Activated naive CD4-positive, alpha-beta T cell treated with anti-CD3 and anti-CD28 coated beads, Interleukin-2, amount 10 ng/mL, durations not matched to agents 7 days and 5 days (primary cell): Measurements from ENCODE around the gene IQCH.
"Not testable (repeated sequence)": the region's sequence is repeated elsewhere in the genome, so short reads cannot be mapped to it uniquely, and the experiment has no call there.

ENCODE experiments used
- CTCF ChIA-PET: fragments of 350-600 bp; sonication (Branson Sonifier 250); formaldehyde crosslinking; loops from one replicate; lab custom pipeline; 2021; ENCODE audit warnings: antibody characterized with exemption; lab: Charles Lee
- DNase-seq: peaks from one replicate; pipeline ENCODE4 v3.0.0-alpha.2; 2020
- H3K27ac Mint-ChIP-seq: one replicate; pipeline ENCODE4 v1.8.0; 2021; ENCODE audit warnings: mild to moderate bottlenecking, moderate library complexity, mixed read lengths
- H3K27me3 Mint-ChIP-seq: one replicate; pipeline ENCODE4 v1.8.0; 2021; ENCODE audit warnings: mild to moderate bottlenecking, mixed read lengths
- H3K36me3 Mint-ChIP-seq: one replicate; pipeline ENCODE4 v1.8.0; 2021; ENCODE audit warnings: mixed read lengths
- H3K4me1 Mint-ChIP-seq: one replicate; pipeline ENCODE4 v1.8.0; 2021; ENCODE audit warnings: mixed read lengths
- H3K4me3 Mint-ChIP-seq: one replicate; pipeline ENCODE4 v1.8.0; 2021; ENCODE audit warnings: mild to moderate bottlenecking, moderate library complexity, mixed read lengths
- H3K9me3 Mint-ChIP-seq: one replicate; pipeline ENCODE4 v1.8.0; 2021; ENCODE audit warnings: mixed read lengths

Gene IQCH

GRCh38 chr15:67413770-67414390 is 159.3 kb downstream of the IQCH start:
- DNase-seq, result no peak
- CTCF ChIA-PET, result interaction anchor here (1.5 kb wide), 1 partner anchor 43 kb away, joined by 3 read pairs; no protein-coding TSS in a partner anchor
- Mint-ChIP-seq H3K36me3 (no peaks in the 10 kb centered on the region), H3K4me3 (no peak overlapping the region), H3K9me3 (no peaks in the 10 kb centered on the region), H3K27me3 (no peaks in the 10 kb centered on the region), H3K4me1 (peaks cover 2% of the 10 kb centered on the region), H3K27ac (no peak overlapping the region)

DNA sequence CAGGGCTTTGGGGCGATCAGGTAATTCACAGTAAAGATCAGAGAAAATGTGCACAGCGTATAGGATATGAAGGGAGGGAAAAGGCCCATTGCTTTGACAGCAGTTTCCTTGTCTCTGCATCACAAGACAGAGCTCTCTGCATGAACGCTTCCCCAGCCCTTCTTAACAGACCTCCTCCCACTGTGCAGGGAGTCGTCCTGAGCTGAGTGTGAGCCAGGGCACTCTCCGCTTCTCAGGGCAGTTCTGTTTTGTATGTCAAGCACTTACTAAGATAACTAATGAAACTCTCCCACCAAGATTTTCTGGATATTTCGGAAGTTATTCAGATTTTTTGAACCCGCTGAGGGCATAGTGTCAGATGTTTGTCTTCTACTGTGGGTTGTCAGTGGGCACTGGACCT is 160.6 kb downstream of the IQCH start:
- Mint-ChIP-seq H3K4me3 (no peak overlapping the region), H3K4me1 (peaks cover 2% of the 10 kb centered on the region), H3K9me3 (no peaks in the 10 kb centered on the region), H3K36me3 (no peaks in the 10 kb centered on the region), H3K27ac (no peak overlapping the region), H3K27me3 (no peaks in the 10 kb centered on the region)
- DNase-seq, result no peak
- CTCF ChIA-PET, result interaction anchor here (1.4 kb wide), 1 partner anchor 29 kb away, joined by 3 read pairs; no protein-coding TSS in a partner anchor

DNA sequence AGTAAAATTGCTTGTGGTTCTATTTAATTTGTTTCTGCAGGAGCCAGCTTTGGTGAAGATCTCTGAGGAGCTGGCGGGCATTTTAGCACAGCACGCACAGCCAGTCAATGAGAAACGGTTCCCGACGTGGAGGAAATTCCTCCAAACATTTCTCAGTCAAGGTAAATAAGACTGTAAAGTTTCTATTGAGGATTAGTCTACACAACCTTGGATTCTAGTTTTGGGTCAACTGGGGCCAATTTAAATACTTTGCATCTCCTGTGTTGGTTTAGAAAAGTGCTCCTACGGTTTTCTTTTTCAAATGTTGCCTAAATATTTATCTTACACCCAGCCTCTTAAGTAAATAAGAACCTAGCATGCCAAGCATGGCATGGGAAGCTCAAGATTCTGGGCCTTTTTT is 162.3 kb downstream of the IQCH start:
- Mint-ChIP-seq H3K4me3 (no peak overlapping the region), H3K36me3 (no peaks in the 10 kb centered on the region)

DNA sequence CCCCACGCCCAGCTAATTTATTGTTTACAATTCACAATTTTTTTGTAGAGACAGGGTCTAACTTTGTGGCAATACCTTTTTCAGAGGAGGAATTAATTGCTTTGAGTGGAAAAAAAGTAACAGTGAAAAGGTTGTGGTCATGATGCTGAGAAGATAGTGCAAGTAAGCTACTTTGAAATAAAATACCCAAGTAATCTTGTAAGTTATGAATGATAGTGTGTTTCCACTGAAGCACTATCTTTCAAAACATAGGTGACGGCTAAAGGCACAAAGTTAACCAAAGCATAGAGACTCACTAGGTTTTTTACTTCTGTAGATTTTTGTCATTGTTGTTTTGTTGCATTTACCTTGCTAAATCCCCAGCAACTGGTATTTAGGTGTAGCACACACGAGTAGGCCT is 165.1 kb downstream of the IQCH start:
- Mint-ChIP-seq H3K9me3 (no peaks in the 10 kb centered on the region), H3K4me3 (no peak overlapping the region)
- CTCF ChIA-PET, result no interaction called here

More for the DNA sequence above, 162.3 kb downstream of the IQCH start:
- H3K9me3 Mint-ChIP-seq, result no peaks in the 10 kb centered on the region
- no peak overlapping the region for H3K27ac Mint-ChIP-seq
- no peaks in the 10 kb centered on the region for H3K4me1 Mint-ChIP-seq
- DNase-seq, result no peak
- CTCF ChIA-PET, result no interaction called here
- H3K27me3 Mint-ChIP-seq, result no peaks in the 10 kb centered on the region

DNA sequence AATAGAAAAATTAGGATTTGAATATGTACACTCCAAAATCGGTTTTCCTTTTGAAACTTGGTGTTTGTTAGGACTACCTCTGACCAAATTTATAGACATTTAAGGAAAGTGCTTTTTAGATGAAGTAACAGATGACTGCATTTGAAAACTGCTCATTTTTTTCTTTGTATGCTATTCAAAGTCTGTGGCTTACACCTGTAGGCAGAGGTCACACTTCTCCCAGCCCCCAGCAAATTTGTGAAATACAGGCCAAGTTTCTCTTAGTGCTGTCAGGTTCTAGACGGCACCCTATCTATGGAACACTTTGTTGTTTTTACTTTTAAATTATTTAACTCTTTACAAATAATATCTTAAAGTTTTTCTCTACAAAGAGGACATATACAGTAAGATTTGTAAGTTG is 165.6 kb downstream of the IQCH start:
- no peaks in the 10 kb centered on the region for H3K36me3 Mint-ChIP-seq
- no peaks in the 10 kb centered on the region for H3K9me3 Mint-ChIP-seq
- H3K27ac Mint-ChIP-seq, result no peak overlapping the region
- no peak overlapping the region for H3K4me3 Mint-ChIP-seq
- CTCF ChIA-PET, result interaction anchor here (1.3 kb wide), 1 partner anchor 13 kb away, joined by 3 read pairs; no protein-coding TSS in a partner anchor
- no peaks in the 10 kb centered on the region for H3K4me1 Mint-ChIP-seq
- no peak for DNase-seq
- no peaks in the 10 kb centered on the region for H3K27me3 Mint-ChIP-seq

More for the DNA sequence above, 165.1 kb downstream of the IQCH start:
- Mint-ChIP-seq H3K27me3 (no peaks in the 10 kb centered on the region), H3K27ac (no peak overlapping the region), H3K36me3 (no peaks in the 10 kb centered on the region), H3K4me1 (no peaks in the 10 kb centered on the region)
- no peak for DNase-seq

- DNase-seq, result no peak
- no peaks in the 10 kb centered on the region for H3K27me3 Mint-ChIP-seq
- no peaks in the 10 kb centered on the region for H3K9me3 Mint-ChIP-seq
- no peak overlapping the region for H3K4me3 Mint-ChIP-seq
- H3K27ac Mint-ChIP-seq, result no peak overlapping the region
- H3K36me3 Mint-ChIP-seq, result no peaks in the 10 kb centered on the region
- CTCF ChIA-PET, result interaction anchor here (1.3 to 2.9 kb wide), 2 partner anchors 12 to 14 kb away, joined by 3 to 8 read pairs; no protein-coding TSS in a partner anchor
- H3K4me1 Mint-ChIP-seq, result no peaks in the 10 kb centered on the region
Observed at GRCh38 chr15:67421105-67421504, 166.5 kb downstream of the IQCH start.

DNA sequence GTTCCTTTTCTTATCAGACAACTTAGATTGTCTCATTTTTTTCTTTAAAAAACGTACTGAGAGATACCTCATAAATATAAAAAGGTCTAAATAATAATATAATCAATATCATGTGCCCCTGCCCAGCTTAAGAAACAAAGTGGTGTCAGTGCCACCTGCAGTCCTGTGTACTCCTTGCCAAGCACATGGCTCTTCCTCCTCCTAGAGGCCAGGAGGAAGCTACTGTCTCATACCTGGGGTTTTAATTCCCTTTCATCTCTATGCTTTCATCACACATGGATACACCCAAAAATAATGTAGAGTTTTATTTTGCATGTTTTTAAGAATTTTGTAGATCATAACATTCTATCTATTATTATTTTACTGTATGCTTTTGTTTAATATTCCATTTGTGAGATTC is 167.7 kb downstream of the IQCH start:
- Mint-ChIP-seq H3K4me1 (no peaks in the 10 kb centered on the region), H3K27me3 (no peaks in the 10 kb centered on the region), H3K36me3 (no peaks in the 10 kb centered on the region), H3K27ac (no peak overlapping the region), H3K4me3 (no peak overlapping the region), H3K9me3 (no peaks in the 10 kb centered on the region)
- CTCF ChIA-PET, result interaction anchor here (2.9 kb wide), 1 partner anchor 11 kb away, joined by 8 read pairs; no protein-coding TSS in a partner anchor
- no peak for DNase-seq

GRCh38 chr15:67433495-67434099 is 179.0 kb downstream of the IQCH start:
- CTCF ChIA-PET, result interaction anchor here (0.8 to 3.7 kb wide), 10 partner anchors 9 to 489 kb away, joined by 3 to 35 read pairs (median 4); no protein-coding TSS in a partner anchor
- peak; percentile 35 for DNase-seq
- Mint-ChIP-seq H3K27ac (no peak overlapping the region), H3K4me1 (no peaks in the 10 kb centered on the region), H3K27me3 (no peaks in the 10 kb centered on the region), H3K9me3 (no peaks in the 10 kb centered on the region), H3K36me3 (no peaks in the 10 kb centered on the region), H3K4me3 (no peak overlapping the region)

DNA sequence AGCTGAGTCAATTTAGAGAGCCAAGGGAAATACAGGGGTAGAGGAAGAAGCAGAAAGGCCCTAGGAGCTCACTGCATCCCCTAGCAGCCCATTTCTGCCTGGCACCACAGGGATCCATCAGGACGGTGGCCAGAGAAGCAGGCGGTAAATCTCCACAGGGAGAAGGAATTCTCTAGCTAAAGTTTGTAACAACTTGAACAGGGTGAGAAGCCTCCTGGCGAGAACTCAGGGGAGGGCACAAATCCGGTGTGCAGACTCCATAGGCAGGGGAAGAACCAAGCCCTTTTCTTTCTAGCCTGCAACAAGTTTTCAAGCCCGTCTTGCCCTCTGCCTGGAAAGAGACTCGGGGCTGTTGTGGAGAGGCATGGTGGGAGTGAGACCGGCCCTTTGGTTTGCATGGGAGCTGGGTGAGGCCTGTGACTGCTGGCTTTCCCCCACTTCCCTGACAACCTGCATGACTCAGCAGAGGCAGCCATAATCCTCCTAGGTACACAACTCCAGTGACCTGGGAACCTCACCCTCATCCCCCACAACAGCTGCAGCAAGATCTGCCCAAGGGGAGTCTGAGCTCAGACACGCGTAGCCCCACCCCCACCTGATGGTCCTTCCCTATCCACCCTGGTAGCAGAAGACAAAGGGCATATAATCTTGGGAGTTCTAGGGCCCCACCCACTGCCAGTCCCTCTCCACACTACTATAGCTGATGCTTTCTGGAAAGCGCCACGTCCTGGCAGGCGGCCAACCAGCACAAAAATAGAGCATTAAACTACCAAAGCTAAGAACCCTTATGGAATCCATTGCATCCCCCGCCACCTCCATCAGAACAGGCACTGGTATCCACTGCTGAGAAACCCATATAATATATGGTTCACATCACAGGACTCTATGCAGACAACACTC is 182.0 kb downstream of the IQCH start:
- H3K27ac Mint-ChIP-seq, H3K4me3 Mint-ChIP-seq, H3K36me3 Mint-ChIP-seq, H3K4me1 Mint-ChIP-seq, DNase-seq, H3K9me3 Mint-ChIP-seq, H3K27me3 Mint-ChIP-seq: not testable (repeated sequence)
- CTCF ChIA-PET, result interaction anchor here (0.5 to 0.9 kb wide), 3 partner anchors 82 to 490 kb away, joined by 3 to 4 read pairs (median 3); no protein-coding TSS in a partner anchor

DNA sequence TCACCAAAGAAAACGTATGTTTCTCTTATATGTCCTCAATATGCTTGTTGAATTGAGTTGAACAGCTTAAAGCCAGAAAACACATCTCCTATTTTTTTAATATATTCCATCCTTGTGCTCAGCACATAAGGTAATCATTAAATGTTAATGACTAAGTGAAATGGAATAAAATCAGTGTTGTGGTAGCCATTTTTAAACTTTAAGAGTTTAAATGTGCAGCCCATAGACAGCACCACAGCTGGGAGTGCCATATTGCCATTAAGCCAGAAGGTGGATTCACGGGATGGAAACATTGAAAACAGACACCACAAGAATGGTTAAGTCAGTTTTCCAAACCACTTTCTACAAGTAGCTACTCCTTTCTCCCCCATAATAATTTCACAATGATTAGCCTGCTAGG is 189.5 kb downstream of the IQCH start:
- Mint-ChIP-seq H3K4me1 (no peaks in the 10 kb centered on the region), H3K27ac (no peak overlapping the region), H3K36me3 (no peaks in the 10 kb centered on the region), H3K9me3 (no peaks in the 10 kb centered on the region), H3K4me3 (no peak overlapping the region), H3K27me3 (peaks cover 11% of the 10 kb centered on the region)
- DNase-seq, result no peak
- CTCF ChIA-PET, result interaction anchor here (1.4 to 1.7 kb wide), 3 partner anchors 11 to 29 kb away, joined by 3 to 6 read pairs (median 6); no protein-coding TSS in a partner anchor

DNA sequence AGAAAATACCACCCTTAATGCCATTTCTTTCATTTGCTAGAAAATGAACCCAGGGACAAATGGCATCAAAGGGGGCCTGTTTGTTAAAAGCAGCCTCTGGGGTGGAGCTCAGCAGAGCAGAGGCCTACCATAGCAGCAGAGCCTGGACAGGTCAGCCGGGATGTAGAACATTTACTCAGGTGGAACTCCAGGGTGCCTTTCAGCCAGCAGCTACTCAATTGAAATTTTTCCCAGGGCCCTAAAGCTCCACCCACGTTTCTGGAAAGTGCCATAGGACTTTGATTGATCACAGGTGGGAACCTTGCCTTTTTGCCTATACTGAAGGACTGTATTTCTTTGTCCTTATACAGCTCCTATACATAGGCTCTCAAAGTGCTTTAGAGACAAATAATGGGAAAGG is 191.9 kb downstream of the IQCH start:
- H3K4me3 Mint-ChIP-seq, result no peak overlapping the region
- H3K36me3 Mint-ChIP-seq, result no peaks in the 10 kb centered on the region
- H3K27me3 Mint-ChIP-seq, result peaks cover 7% of the 10 kb centered on the region
- CTCF ChIA-PET, result interaction anchor here (1.0 to 1.4 kb wide), 2 partner anchors 11 to 12 kb away, joined by 3 to 9 read pairs; no protein-coding TSS in a partner anchor
- H3K4me1 Mint-ChIP-seq, result no peaks in the 10 kb centered on the region
- H3K27ac Mint-ChIP-seq, result no peak overlapping the region
- H3K9me3 Mint-ChIP-seq, result no peaks in the 10 kb centered on the region
- no peak for DNase-seq

GRCh38 chr15:67448372-67448771 is 193.8 kb downstream of the IQCH start:
- H3K36me3 Mint-ChIP-seq, H3K9me3 Mint-ChIP-seq, DNase-seq, H3K27ac Mint-ChIP-seq, H3K4me3 Mint-ChIP-seq, CTCF ChIA-PET, H3K4me1 Mint-ChIP-seq, H3K27me3 Mint-ChIP-seq: not testable (repeated sequence)

- DNase-seq, H3K36me3 Mint-ChIP-seq, H3K4me1 Mint-ChIP-seq, H3K4me3 Mint-ChIP-seq, CTCF ChIA-PET, H3K9me3 Mint-ChIP-seq, H3K27ac Mint-ChIP-seq: not testable (repeated sequence)
- peaks cover 12% of the 10 kb centered on the region for H3K27me3 Mint-ChIP-seq
Observed at GRCh38 chr15:67453703-67454102, 199.1 kb downstream of the IQCH start.
